Mesendoderm (in vitro differentiated cells): ENCODE data around the gene VAV3.

Experiments used
- DNase-seq: peaks from one replicate; pipeline ENCODE4 v3.0.0; 2013
- H2AK5ac ChIP-seq: 2 replicates; pipeline ENCODE4 v1.6.1; 2013; ENCODE audit warnings: low read length, inconsistent platforms
- H2BK120ac ChIP-seq: 2 replicates; pipeline ENCODE4 v1.6.1; 2013; ENCODE audit warnings: low read depth, mild to moderate bottlenecking, low read length, moderate library complexity, mixed read lengths
- H2BK15ac ChIP-seq: replicated peaks from 2 replicates; pipeline ENCODE4 v1.6.1; 2013; ENCODE audit warnings: low read depth, mild to moderate bottlenecking, moderate library complexity
- H2BK5ac ChIP-seq: 2 replicates; pipeline ENCODE4 v1.6.1; 2013; ENCODE audit warnings: low read length, inconsistent platforms
- H3K18ac ChIP-seq: 2 replicates; pipeline ENCODE4 v1.6.1; 2013; ENCODE audit warnings: mild to moderate bottlenecking, low read length, mixed read lengths
- H3K23ac ChIP-seq: one replicate; pipeline ENCODE4 v1.6.1; 2013; ENCODE audit warnings: low read length
- H3K27ac ChIP-seq: 2 replicates; pipeline ENCODE4 v1.5.1; 2013; ENCODE audit warnings: low read depth, mild to moderate bottlenecking, inconsistent platforms, low read length, moderate library complexity
- H3K27me3 ChIP-seq: 2 replicates; pipeline ENCODE4 v1.6.1; 2013; ENCODE audit warnings: low read length, control low read depth, mild to moderate bottlenecking, inconsistent platforms; ENCODE audit not compliant: insufficient read depth, poor library complexity
- H3K36me3 ChIP-seq: 2 replicates; pipeline ENCODE4 v1.6.1; 2013; ENCODE audit warnings: low read length, inconsistent platforms; ENCODE audit not compliant: control insufficient read depth, insufficient read depth
- H3K4ac ChIP-seq: one replicate; pipeline ENCODE4 v1.6.1; 2013; ENCODE audit warnings: low read depth, mild to moderate bottlenecking, low read length, moderate library complexity
- H3K4me1 ChIP-seq: 2 replicates; pipeline ENCODE4 v1.6.1; 2013; ENCODE audit warnings: low read depth, low read length, inconsistent platforms; ENCODE audit not compliant: control insufficient read depth
- H3K4me2 ChIP-seq: 2 replicates; pipeline ENCODE4 v1.6.1; 2013; ENCODE audit warnings: low read length
- H3K4me3 ChIP-seq: 2 replicates; pipeline ENCODE4 v1.5.1; 2013; ENCODE audit warnings: mild to moderate bottlenecking, low read length
- H3K56ac ChIP-seq: one replicate; pipeline ENCODE4 v1.6.1; 2013; ENCODE audit warnings: low read length
- H3K79me1 ChIP-seq: 2 replicates; pipeline ENCODE4 v1.6.1; 2013; ENCODE audit warnings: low read length, inconsistent platforms
- H3K79me2 ChIP-seq: 2 replicates; pipeline ENCODE4 v1.6.1; 2013; ENCODE audit warnings: mild to moderate bottlenecking, low read length; ENCODE audit not compliant: control insufficient read depth, insufficient read depth
- H3K9ac ChIP-seq: 2 replicates; pipeline ENCODE4 v1.6.1; 2013; ENCODE audit warnings: low read length, inconsistent platforms
- H4K5ac ChIP-seq: one replicate; pipeline ENCODE4 v1.6.1; 2013; ENCODE audit warnings: low read length
- H4K8ac ChIP-seq: one replicate; pipeline ENCODE4 v1.6.1; 2013; ENCODE audit warnings: low read depth, mild to moderate bottlenecking, control low read depth, low read length, moderate library complexity
- WGBS: extraction: QIAGEN DNeasy Blood & Tissue Kit; methylation state at CpG from one replicate; pipeline ENCODE4 v1.1.7; 2013; ENCODE audit warnings: low lambda C conversion rate, missing lambda C conversion rate; ENCODE audit not compliant: insufficient coverage; ENCODE audit errors: extremely low coverage; 5-methylcytosine and 5-hydroxymethylcytosine counted together

The VAV3 gene

DNA sequence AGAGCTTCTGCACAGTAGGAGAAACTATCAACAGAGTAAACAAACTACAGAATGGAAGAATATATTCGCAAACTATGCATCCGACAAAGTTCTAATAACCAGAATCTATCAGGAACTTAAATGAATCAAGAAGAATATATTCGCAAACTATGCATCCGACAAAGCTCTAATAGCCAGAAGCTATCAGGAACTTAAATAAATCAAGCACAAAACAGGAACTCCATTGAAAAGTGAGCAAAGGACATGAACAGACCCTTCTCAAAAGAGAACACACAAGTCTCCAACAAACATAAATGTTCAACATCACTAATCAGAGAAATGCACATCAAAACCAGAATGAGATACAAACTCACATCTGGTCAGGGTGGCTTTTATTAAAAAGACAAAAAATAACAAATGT lies 126.9 kb downstream of the VAV3 start:
- Histone ChIP-seq H3K9ac (no peak overlapping the region), H3K4me2 (no peak overlapping the region), H3K18ac (no peak overlapping the region), H2BK15ac (no peak overlapping the region), H3K4me1 (peaks cover 2% of the 10 kb centered on the region), H3K4ac (no peak overlapping the region), H3K36me3 (no peaks in the 10 kb centered on the region), H3K56ac (no peak overlapping the region), H3K79me1 (no peaks in the 10 kb centered on the region), H3K27me3 (no peaks in the 10 kb centered on the region), H3K79me2 (no peaks in the 10 kb centered on the region), H3K23ac (no peak overlapping the region), H2BK120ac (no peak overlapping the region), H2BK5ac (no peak overlapping the region), H3K27ac (no peak overlapping the region), H3K4me3 (no peak overlapping the region), H4K5ac (no peak overlapping the region), H4K8ac (no peak overlapping the region), H2AK5ac (no peak overlapping the region)
- no peak for DNase-seq
- WGBS: no CpG with 5 or more reads among the region's 4 CpGs

GRCh38 chr1:107835151-107835670 lies 129.8 kb downstream of the VAV3 start:
- no CpG with 5 or more reads among the region's 4 CpGs for whole genome bisulfite sequencing
- H4K8ac ChIP-seq: no peak overlapping the region

GRCh38 chr1:107833061-107833460 lies 131.9 kb downstream of the VAV3 start:
- Histone ChIP-seq H3K4me3 (no peak overlapping the region), H3K79me1 (no peaks in the 10 kb centered on the region), H3K4me2 (no peak overlapping the region), H3K36me3 (no peaks in the 10 kb centered on the region), H3K4me1 (peaks cover 2% of the 10 kb centered on the region), H3K27ac (no peak overlapping the region), H3K56ac (no peak overlapping the region), H3K18ac (no peak overlapping the region), H3K23ac (no peak overlapping the region), H3K9ac (no peak overlapping the region), H3K79me2 (no peaks in the 10 kb centered on the region), H3K27me3 (no peaks in the 10 kb centered on the region), H4K8ac (no peak overlapping the region), H3K4ac (no peak overlapping the region), H2AK5ac (no peak overlapping the region), H4K5ac (no peak overlapping the region), H2BK15ac (no peak overlapping the region), H2BK5ac (no peak overlapping the region), H2BK120ac (no peak overlapping the region)
- WGBS: no CpG with 5 or more reads among the region's 2 CpGs
- no peak for DNase-seq

More at GRCh38 chr1:107835151-107835670, 129.8 kb downstream of the VAV3 start:
- Histone ChIP-seq H3K4ac (no peak overlapping the region), H3K4me1 (peaks cover 2% of the 10 kb centered on the region), H4K5ac (no peak overlapping the region), H3K4me2 (no peak overlapping the region), H2AK5ac (no peak overlapping the region), H3K79me1 (no peaks in the 10 kb centered on the region), H3K18ac (no peak overlapping the region), H3K23ac (no peak overlapping the region), H2BK15ac (no peak overlapping the region), H3K27me3 (no peaks in the 10 kb centered on the region), H3K79me2 (no peaks in the 10 kb centered on the region), H3K9ac (no peak overlapping the region), H3K36me3 (no peaks in the 10 kb centered on the region), H3K27ac (no peak overlapping the region), H3K4me3 (no peak overlapping the region), H3K56ac (no peak overlapping the region), H2BK120ac (no peak overlapping the region), H2BK5ac (no peak overlapping the region)
- DNase-seq: no peak

GRCh38 chr1:107831921-107832320 lies 133.1 kb downstream of the VAV3 start:
- Histone ChIP-seq H3K79me1 (no peaks in the 10 kb centered on the region), H3K4ac (no peak overlapping the region), H3K4me2 (no peak overlapping the region), H4K5ac (no peak overlapping the region), H3K9ac (no peak overlapping the region), H3K36me3 (no peaks in the 10 kb centered on the region), H3K4me3 (no peak overlapping the region), H2BK5ac (no peak overlapping the region), H3K18ac (no peak overlapping the region), H3K27ac (no peak overlapping the region), H3K4me1 (peaks cover 2% of the 10 kb centered on the region), H3K27me3 (no peaks in the 10 kb centered on the region), H2BK120ac (no peak overlapping the region), H3K79me2 (no peaks in the 10 kb centered on the region), H2AK5ac (no peak overlapping the region), H4K8ac (no peak overlapping the region), H3K23ac (no peak overlapping the region), H3K56ac (no peak overlapping the region), H2BK15ac (no peak overlapping the region)
- no peak for DNase-seq
- WGBS: no CpG with 5 or more reads among the region's 2 CpGs

GRCh38 chr1:107830526-107830925 lies 134.5 kb downstream of the VAV3 start:
- Histone ChIP-seq H3K4me2 (no peak overlapping the region), H3K79me1 (no peaks in the 10 kb centered on the region)
- no CpG with 5 or more reads among the region's 3 CpGs for WGBS

DNA sequence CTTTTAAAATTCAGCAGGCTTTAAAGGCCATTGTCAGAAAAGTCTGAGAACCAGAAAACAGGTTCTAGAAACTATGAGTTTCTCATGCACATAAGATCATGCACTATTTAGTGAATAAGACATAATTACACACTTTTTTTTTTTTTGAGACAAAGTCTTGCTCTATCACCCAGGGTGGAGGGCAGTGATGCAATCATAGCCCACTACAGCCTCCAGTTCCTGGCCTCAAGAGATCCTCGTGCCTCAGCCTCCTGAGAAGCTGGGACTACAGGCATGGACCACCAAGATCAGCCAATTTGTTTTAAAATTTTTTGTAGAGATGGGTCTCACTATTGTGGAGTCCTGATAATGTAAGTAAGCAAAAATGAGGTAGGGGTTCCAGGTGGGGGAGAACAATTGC lies 134.9 kb downstream of the VAV3 start:
- no peak overlapping the region for H2BK5ac ChIP-seq
- no peaks in the 10 kb centered on the region for H3K79me1 ChIP-seq
- no peak overlapping the region for H2AK5ac ChIP-seq
- DNase-seq: no peak
- H3K9ac ChIP-seq: no peak overlapping the region
- no peak overlapping the region for H3K4me3 ChIP-seq
- H3K27me3 ChIP-seq: no peaks in the 10 kb centered on the region
- H4K8ac ChIP-seq: no peak overlapping the region
- H3K4ac ChIP-seq: no peak overlapping the region
- H2BK120ac ChIP-seq: no peak overlapping the region
- no peaks in the 10 kb centered on the region for H3K79me2 ChIP-seq
- no peaks in the 10 kb centered on the region for H3K36me3 ChIP-seq
- H3K27ac ChIP-seq: no peak overlapping the region
- H3K56ac ChIP-seq: no peak overlapping the region
- H3K23ac ChIP-seq: no peak overlapping the region
- no CpG with 5 or more reads among the region's 1 CpG for WGBS
- no peak overlapping the region for H3K4me2 ChIP-seq
- peaks cover 2% of the 10 kb centered on the region for H3K4me1 ChIP-seq
- H4K5ac ChIP-seq: no peak overlapping the region
- H3K18ac ChIP-seq: no peak overlapping the region
- no peak overlapping the region for H2BK15ac ChIP-seq

More at GRCh38 chr1:107830526-107830925, 134.5 kb downstream of the VAV3 start:
- Histone ChIP-seq H4K8ac (no peak overlapping the region), H3K56ac (no peak overlapping the region), H3K9ac (no peak overlapping the region), H3K4me1 (peaks cover 2% of the 10 kb centered on the region), H3K36me3 (no peaks in the 10 kb centered on the region), H3K23ac (no peak overlapping the region), H2BK120ac (no peak overlapping the region), H2BK15ac (no peak overlapping the region), H4K5ac (no peak overlapping the region), H3K79me2 (no peaks in the 10 kb centered on the region), H3K27ac (no peak overlapping the region), H3K18ac (no peak overlapping the region), H3K4me3 (no peak overlapping the region), H3K27me3 (no peaks in the 10 kb centered on the region), H3K4ac (no peak overlapping the region), H2AK5ac (no peak overlapping the region), H2BK5ac (no peak overlapping the region)
- peak; percentile 56 for DNase-seq
